Ishikawa (cell line): ENCODE results near the gene RNF144B.

Experiments used
- CEBPB ChIP-seq: IDR thresholded peaks from 2 replicates; pipeline ENCODE4 v1.6.1; 2012
- CREB1 ChIP-seq: IDR thresholded peaks from 2 replicates; pipeline ENCODE4 v1.6.1; 2012; ENCODE audit warnings: low read depth
- EGR1 ChIP-seq: IDR thresholded peaks from 2 replicates; pipeline ENCODE4 v1.6.1; 2012
- EP300 ChIP-seq: IDR thresholded peaks from 2 replicates; pipeline ENCODE4 v1.6.1; 2012; ENCODE audit warnings: borderline replicate concordance
- MAX ChIP-seq: IDR thresholded peaks from 2 replicates; pipeline ENCODE4 v1.6.1; 2012
- NFIC ChIP-seq: IDR thresholded peaks from 2 replicates; pipeline ENCODE4 v1.6.1; 2012
- RAD21 ChIP-seq: IDR thresholded peaks from 2 replicates; pipeline ENCODE4 v1.6.1; 2012; ENCODE audit warnings: low read depth
- TAF1 ChIP-seq: IDR thresholded peaks from 2 replicates; pipeline ENCODE4 v1.6.1; 2012; ENCODE audit warnings: low read depth, mild to moderate bottlenecking
- TCF12 ChIP-seq: IDR thresholded peaks from 2 replicates; pipeline ENCODE4 v1.6.1; 2012; ENCODE audit warnings: low read depth
- TEAD4 ChIP-seq: IDR thresholded peaks from 2 replicates; pipeline ENCODE4 v1.6.1; 2012
- YY1 ChIP-seq: IDR thresholded peaks from 2 replicates; pipeline ENCODE4 v1.6.1; 2012; ENCODE audit warnings: low read depth
- ZBTB7A ChIP-seq: IDR thresholded peaks from 2 replicates; pipeline ENCODE4 v1.6.1; 2012; ENCODE audit warnings: low read depth
- TF ChIP-seq, protein P1 (sequence below): IDR thresholded peaks from 2 replicates; pipeline ENCODE4 v1.6.1; 2012; ENCODE audit warnings: low read depth, mild to moderate bottlenecking
- TF ChIP-seq, protein P2 (sequence below): IDR thresholded peaks from 2 replicates; pipeline ENCODE4 v1.6.1; 2012

DNA sequence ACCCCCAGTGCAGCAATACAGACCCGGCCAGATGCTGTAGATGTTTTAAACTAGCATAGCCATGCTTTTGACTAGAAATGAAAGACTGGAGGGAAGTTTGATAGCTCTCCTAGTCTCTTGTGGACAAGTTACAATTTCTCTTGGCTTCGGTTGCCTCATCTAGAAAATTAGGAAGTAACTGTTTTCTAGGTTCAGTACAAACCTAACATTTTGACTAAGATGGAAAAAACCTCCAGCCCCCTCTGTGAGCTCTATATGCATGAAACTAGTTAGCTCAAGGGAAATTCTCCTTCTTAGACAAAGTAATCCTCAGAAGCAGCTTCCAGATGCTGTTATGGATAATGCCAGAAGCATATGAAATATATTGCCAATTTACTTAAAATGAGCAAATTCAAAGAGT is 86.6 kb downstream of the RNF144B start:
- TF ChIP-seq TAF1 (no peak), EGR1 (no peak), EP300 (no peak), CEBPB (no peak), MAX (no peak), TCF12 (no peak), NFIC (no peak), YY1 (no peak), RAD21 (no peak), CREB1 (no peak), TEAD4 (no peak), ZBTB7A (no peak)
- TF ChIP-seq, protein P1, sequence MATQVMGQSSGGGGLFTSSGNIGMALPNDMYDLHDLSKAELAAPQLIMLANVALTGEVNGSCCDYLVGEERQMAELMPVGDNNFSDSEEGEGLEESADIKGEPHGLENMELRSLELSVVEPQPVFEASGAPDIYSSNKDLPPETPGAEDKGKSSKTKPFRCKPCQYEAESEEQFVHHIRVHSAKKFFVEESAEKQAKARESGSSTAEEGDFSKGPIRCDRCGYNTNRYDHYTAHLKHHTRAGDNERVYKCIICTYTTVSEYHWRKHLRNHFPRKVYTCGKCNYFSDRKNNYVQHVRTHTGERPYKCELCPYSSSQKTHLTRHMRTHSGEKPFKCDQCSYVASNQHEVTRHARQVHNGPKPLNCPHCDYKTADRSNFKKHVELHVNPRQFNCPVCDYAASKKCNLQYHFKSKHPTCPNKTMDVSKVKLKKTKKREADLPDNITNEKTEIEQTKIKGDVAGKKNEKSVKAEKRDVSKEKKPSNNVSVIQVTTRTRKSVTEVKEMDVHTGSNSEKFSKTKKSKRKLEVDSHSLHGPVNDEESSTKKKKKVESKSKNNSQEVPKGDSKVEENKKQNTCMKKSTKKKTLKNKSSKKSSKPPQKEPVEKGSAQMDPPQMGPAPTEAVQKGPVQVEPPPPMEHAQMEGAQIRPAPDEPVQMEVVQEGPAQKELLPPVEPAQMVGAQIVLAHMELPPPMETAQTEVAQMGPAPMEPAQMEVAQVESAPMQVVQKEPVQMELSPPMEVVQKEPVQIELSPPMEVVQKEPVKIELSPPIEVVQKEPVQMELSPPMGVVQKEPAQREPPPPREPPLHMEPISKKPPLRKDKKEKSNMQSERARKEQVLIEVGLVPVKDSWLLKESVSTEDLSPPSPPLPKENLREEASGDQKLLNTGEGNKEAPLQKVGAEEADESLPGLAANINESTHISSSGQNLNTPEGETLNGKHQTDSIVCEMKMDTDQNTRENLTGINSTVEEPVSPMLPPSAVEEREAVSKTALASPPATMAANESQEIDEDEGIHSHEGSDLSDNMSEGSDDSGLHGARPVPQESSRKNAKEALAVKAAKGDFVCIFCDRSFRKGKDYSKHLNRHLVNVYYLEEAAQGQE: no peak
- TF ChIP-seq, protein P2, sequence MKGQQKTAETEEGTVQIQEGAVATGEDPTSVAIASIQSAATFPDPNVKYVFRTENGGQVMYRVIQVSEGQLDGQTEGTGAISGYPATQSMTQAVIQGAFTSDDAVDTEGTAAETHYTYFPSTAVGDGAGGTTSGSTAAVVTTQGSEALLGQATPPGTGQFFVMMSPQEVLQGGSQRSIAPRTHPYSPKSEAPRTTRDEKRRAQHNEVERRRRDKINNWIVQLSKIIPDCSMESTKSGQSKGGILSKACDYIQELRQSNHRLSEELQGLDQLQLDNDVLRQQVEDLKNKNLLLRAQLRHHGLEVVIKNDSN: no peak
